Measurements from ENCODE around the gene PAMR1.

DNA sequence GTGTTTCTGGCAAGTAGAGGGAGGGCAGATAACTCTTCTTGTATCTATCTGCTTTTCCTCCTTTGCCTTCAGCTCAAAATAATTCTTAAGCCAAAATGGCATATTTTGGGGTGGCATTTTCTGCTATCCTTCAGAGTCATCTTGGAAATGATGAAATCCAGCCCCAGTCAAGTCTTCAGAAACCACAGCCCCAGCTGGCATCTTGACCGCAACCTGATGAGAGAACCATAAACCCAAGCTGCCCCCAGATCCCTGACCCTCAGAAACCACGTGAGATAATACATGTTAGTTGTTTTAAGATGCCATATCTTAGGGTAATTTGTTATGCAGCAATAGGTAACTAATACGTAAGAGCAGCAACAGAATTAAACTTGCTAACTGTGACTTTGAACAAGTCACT lies 15.1 kb upstream of the PAMR1 start:
- TF ChIP-seq, protein P1, sequence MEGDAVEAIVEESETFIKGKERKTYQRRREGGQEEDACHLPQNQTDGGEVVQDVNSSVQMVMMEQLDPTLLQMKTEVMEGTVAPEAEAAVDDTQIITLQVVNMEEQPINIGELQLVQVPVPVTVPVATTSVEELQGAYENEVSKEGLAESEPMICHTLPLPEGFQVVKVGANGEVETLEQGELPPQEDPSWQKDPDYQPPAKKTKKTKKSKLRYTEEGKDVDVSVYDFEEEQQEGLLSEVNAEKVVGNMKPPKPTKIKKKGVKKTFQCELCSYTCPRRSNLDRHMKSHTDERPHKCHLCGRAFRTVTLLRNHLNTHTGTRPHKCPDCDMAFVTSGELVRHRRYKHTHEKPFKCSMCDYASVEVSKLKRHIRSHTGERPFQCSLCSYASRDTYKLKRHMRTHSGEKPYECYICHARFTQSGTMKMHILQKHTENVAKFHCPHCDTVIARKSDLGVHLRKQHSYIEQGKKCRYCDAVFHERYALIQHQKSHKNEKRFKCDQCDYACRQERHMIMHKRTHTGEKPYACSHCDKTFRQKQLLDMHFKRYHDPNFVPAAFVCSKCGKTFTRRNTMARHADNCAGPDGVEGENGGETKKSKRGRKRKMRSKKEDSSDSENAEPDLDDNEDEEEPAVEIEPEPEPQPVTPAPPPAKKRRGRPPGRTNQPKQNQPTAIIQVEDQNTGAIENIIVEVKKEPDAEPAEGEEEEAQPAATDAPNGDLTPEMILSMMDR (IDR thresholded peaks at IDR 0.05): no peak
- TF ChIP-seq POLR2A (IDR thresholded peaks at IDR 0.05): no peak

Measured in Peyer's patch (tissue), 4 donors.